ENCODE measurements around the gene RRAD. TPM values are rescaled to one million over a fixed set of nuclear protein-coding genes. Genes with fewer than 3 reads are reported as not detected.
"Not testable (repeated sequence)": the region's sequence is repeated elsewhere in the genome, so short reads cannot be mapped to it uniquely, and the experiment has no call there.

The RRAD gene
- polyA plus RNA-seq, 10 donors: 2.6 to 13.1 (median 4.7) TPM

GRCh38 chr16:66901626-66902025 lies 23.7 kb downstream of the RRAD start:
- no peak for DNase-seq

GRCh38 chr16:66900721-66901441 lies 24.5 kb downstream of the RRAD start:
- DNase-seq: peak in 1 of 3 donors; percentile 43

GRCh38 chr16:66899945-66900710 lies 25.2 kb downstream of the RRAD start:
- DNase-seq: peak in 2 of 3 donors; percentile 44 to 58

GRCh38 chr16:66899310-66899944 lies 25.9 kb downstream of the RRAD start:
- DNase-seq: no peak

GRCh38 chr16:66898933-66899309 lies 26.4 kb downstream of the RRAD start:
- no peak for DNase-seq

- no peak for DNase-seq
Measured at GRCh38 chr16:66898207-66898606, 27.1 kb downstream of the RRAD start.

GRCh38 chr16:66896682-66897081 lies 28.7 kb downstream of the RRAD start:
- not testable (repeated sequence) for DNase-seq

GRCh38 chr16:66895999-66896398 lies 29.3 kb downstream of the RRAD start:
- no peak for DNase-seq

- no peak for DNase-seq
Measured at GRCh38 chr16:66895689-66895979, 29.7 kb downstream of the RRAD start.

- peak; percentile 57 to 85 (median 77) for DNase-seq
Measured at GRCh38 chr16:66894948-66895688, 30.2 kb downstream of the RRAD start.

GRCh38 chr16:66894055-66894454 lies 31.3 kb downstream of the RRAD start:
- DNase-seq: no peak

GRCh38 chr16:66891797-66892196 lies 33.5 kb downstream of the RRAD start:
- DNase-seq: no peak

GRCh38 chr16:66891360-66891759 lies 34.0 kb downstream of the RRAD start:
- DNase-seq: no peak

GRCh38 chr16:66890799-66891198 lies 34.5 kb downstream of the RRAD start:
- no peak for DNase-seq

- no peak for DNase-seq
Measured at GRCh38 chr16:66889622-66890021, 35.7 kb downstream of the RRAD start.

GRCh38 chr16:66888647-66889615 lies 36.4 kb downstream of the RRAD start:
- no peak for DNase-seq

GRCh38 chr16:66886914-66887313 lies 38.4 kb downstream of the RRAD start:
- no peak for DNase-seq

- DNase-seq: no peak
Measured at GRCh38 chr16:66886321-66886720, 39.0 kb downstream of the RRAD start.

- no peak for DNase-seq
Measured at GRCh38 chr16:66885491-66885890, 39.8 kb downstream of the RRAD start.

- no peak for DNase-seq
Measured at GRCh38 chr16:66882702-66883101, 42.6 kb downstream of the RRAD start.

- no peak for DNase-seq
Measured at GRCh38 chr16:66881964-66882508, 43.3 kb downstream of the RRAD start.

All from muscle of back (tissue), 11 donors.